Activated CD4-positive, alpha-beta memory T cell treated with anti-CD3 and anti-CD28 coated beads for 36 hours (primary cell): Measurements from ENCODE around the gene MICALL1. TPM values are rescaled to one million over a fixed set of nuclear protein-coding genes. Genes with fewer than 3 reads are reported as not detected.
"Not testable (repeated sequence)": the region's sequence is repeated elsewhere in the genome, so short reads cannot be mapped to it uniquely, and the experiment has no call there.

Experiments
- CTCF ChIA-PET: fragments of 350-600 bp; sonication (Branson Sonifier 250); formaldehyde crosslinking; loops from one replicate; lab custom pipeline; 2021; ENCODE audit warnings: antibody characterized with exemption, inconsistent platforms; lab: Charles Lee
- POLR2A ChIA-PET: fragments of 350-600 bp; sonication (Branson Sonifier 250); formaldehyde crosslinking; loops from one replicate; lab custom pipeline; 2021; ENCODE audit warnings: antibody characterized with exemption; lab: Charles Lee
- DNase-seq: peaks from one replicate; pipeline ENCODE4 v3.0.0-alpha.2; 2020
- H3K27ac Mint-ChIP-seq: one replicate; pipeline ENCODE4 v1.8.0; 2021; ENCODE audit warnings: mixed read lengths
- H3K27me3 Mint-ChIP-seq: one replicate; pipeline ENCODE4 v1.8.0; 2021; ENCODE audit warnings: mixed read lengths
- H3K36me3 Mint-ChIP-seq: one replicate; pipeline ENCODE4 v1.8.0; 2021; ENCODE audit warnings: mixed read lengths
- H3K4me1 Mint-ChIP-seq: one replicate; pipeline ENCODE4 v1.8.0; 2021; ENCODE audit warnings: low read depth, mixed read lengths
- H3K4me3 Mint-ChIP-seq: one replicate; pipeline ENCODE4 v1.8.0; 2021; ENCODE audit warnings: mild to moderate bottlenecking, mixed read lengths
- H3K9me3 Mint-ChIP-seq: one replicate; pipeline ENCODE4 v1.8.0; 2021; ENCODE audit warnings: mixed read lengths
- intact Hi-C: fragments of 100-400 bp; cut with micrococcal nuclease; formaldehyde crosslinking; loops from one replicate; pipeline ENCODE4 v1.15.1; 2023
- total RNA-seq, 2 experiments: library from RNA; stranded (reverse); gene quantifications; one replicate each; pipeline ENCODE4 v1.2.3, GENCODE V29; 2021

MICALL1 gene
- total RNA-seq, 2 experiments from 2014 or later = 18.4 to 19.1 TPM

DNA sequence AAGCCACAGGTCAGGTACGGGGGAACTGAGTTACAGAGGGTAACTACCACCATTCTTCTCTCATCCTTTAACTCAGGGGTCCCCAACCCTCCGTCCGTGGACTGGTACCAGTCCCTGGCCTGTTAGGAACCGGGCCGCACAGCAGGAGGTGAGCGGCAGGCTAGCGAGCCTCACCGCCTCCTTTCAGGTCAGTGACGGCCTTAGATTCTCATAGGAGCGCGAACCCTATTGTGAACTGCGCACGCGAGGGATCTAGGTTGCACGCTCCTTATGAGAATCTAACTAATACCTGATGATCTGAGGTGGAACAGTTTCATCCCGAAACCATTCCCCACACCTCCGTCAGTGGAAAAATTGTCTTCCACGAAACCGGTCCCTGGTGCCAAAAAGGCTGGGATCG lies 46.5 kb downstream of the MICALL1 start:
- H3K27ac Mint-ChIP-seq, H3K27me3 Mint-ChIP-seq, H3K9me3 Mint-ChIP-seq, CTCF ChIA-PET, DNase-seq: not testable (repeated sequence)
- intact Hi-C loops = loop anchor here (5.0 kb wide), 2 partner anchors 55 to 145 kb away; partner anchors contain the start of gene GCAT
- POLR2A ChIA-PET = interaction anchor here (0.6 kb wide), 1 partner anchor 66 kb away, joined by 6 read pairs; no protein-coding TSS in a partner anchor
- H3K4me1 Mint-ChIP-seq = peaks cover 31% of the 10 kb centered on the region
- H3K36me3 Mint-ChIP-seq = peaks cover 10% of the 10 kb centered on the region
- H3K4me3 Mint-ChIP-seq = peak overlapping the region; percentile 99

DNA sequence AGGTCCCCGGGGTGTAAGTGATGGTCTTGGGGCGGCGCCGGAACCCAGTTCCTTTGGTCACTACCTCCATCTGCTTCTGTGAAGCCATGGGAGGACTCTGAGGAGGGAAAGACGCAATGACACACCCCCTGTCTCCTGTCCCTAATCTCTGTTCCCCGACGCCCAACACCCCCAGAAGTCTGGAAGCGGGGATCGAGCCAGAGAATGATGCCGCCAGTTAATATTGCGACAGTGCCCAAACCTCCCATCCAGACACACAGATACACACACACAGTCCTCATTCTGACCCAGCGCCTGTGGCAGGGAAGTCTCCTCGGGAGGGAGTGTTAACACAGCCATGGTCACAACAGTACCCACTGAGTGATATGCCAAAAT lies 47.0 kb downstream of the MICALL1 start:
- Mint-ChIP-seq H3K36me3 (peaks cover 13% of the 10 kb centered on the region), H3K9me3 (no peaks in the 10 kb centered on the region), H3K27ac (no peak overlapping the region), H3K4me3 (peak overlapping the region; percentile 99), H3K27me3 (peaks cover 9% of the 10 kb centered on the region), H3K4me1 (peaks cover 34% of the 10 kb centered on the region)
- DNase-seq = no peak
- intact Hi-C loops = loop anchor here (5.0 kb wide), 2 partner anchors 56 to 146 kb away; partner anchors contain the start of gene GCAT
- ChIA-PET POLR2A (interaction anchor here (0.6 to 1.8 kb wide), 5 partner anchors 9 to 135 kb away, joined by 3 to 8 read pairs (median 3); partner anchors contain the start of genes ANKRD54 and MICALL1), CTCF (interaction anchor here (0.6 to 3.2 kb wide), 6 partner anchors 10 to 135 kb away, joined by 3 to 29 read pairs (median 6); no protein-coding TSS in a partner anchor)

DNA sequence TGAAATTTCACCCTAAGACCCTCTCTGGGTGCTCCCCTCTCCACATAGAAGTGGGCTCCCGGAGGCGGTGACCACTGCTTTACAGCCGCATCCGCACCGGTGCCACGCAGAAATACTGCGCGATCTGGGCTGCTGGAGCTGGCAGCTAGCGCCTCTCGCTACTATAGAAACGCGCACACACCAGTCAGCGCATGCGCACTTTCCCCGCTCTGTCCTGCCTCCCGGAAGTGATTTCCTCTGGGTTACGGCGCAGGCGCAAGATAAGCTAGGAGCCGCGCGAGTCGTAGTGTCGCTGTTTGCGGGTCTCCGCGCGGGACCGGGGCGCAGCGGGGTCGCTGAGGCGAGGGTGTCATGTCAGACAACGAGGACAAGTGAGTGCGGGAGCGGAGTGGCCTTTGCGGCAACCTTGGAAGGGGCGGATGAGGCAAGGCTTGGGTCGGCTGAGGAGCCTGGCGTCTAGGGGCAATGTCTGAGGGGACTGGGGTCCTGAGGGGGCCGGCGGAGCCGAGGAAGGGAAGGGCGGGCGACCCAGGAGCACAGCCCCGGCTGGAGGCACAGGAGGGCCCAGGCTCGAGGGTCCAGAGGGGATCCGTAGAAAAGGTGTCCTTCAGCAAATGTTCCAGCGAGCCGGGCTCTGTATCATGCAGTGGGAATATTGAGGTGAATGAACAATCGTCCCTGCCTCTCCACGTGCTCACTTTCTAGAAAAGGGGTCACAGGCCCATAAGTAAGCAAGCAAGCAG lies 47.5 kb downstream of the MICALL1 start, which contains the start of the genes C22orf23 and POLR2F:
Gene C22orf23, minus strand, starts transcription at position 165 of the 743 bp plus-strand sequence. CDS start 452 bp downstream, outside the sequence.
Gene POLR2F, plus strand, starts transcription at position 263 of the 743 bp plus-strand sequence. Its CDS starts 89 bp downstream, at position 352.
- Mint-ChIP-seq H3K9me3 (no peaks in the 10 kb centered on the region), H3K27ac (peak within 1 kb of the TSS; percentile 79), H3K4me3 (peak within 1 kb of the TSS; percentile 99), H3K4me1 (peaks cover 34% of the 10 kb centered on the region), H3K27me3 (peaks cover 9% of the 10 kb centered on the region), H3K36me3 (peaks cover 16% of the 10 kb centered on the region)
- CTCF ChIA-PET = interaction anchor here (0.6 to 3.2 kb wide), 7 partner anchors 10 to 135 kb away, joined by 3 to 29 read pairs (median 4); no protein-coding TSS in a partner anchor
- POLR2A ChIA-PET = interaction anchor here (0.6 to 1.8 kb wide), 5 partner anchors 10 to 135 kb away, joined by 3 to 8 read pairs (median 3); partner anchors contain the start of genes ANKRD54 and MICALL1
- peak; percentile 98 for DNase-seq
- intact Hi-C loops = loop anchor here (5.0 kb wide), 2 partner anchors 56 to 146 kb away; partner anchors contain the start of gene GCAT

DNA sequence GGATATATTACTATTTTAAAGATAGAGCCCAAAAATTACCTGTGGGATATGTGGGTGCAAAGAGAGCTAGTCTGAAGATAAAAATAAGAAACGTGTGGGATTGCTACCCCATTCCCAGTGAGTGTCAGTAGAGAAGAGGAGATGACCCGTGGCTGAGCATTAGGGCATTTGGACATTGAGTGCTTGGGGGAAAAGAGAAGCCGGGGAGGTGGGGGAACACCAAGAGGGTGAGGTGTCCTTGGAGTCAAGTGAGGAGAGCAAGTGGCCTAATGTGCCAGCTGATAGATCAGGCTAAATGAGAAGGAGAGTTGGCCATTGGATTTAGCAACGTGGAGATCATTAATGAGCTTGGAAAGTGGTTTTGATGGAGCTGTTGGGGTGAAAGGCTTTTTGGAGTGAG lies 48.6 kb downstream of the MICALL1 start:
- Mint-ChIP-seq H3K9me3 (no peaks in the 10 kb centered on the region), H3K4me3 (peak overlapping the region; percentile 99), H3K36me3 (peaks cover 26% of the 10 kb centered on the region), H3K27ac (no peak overlapping the region), H3K4me1 (peaks cover 34% of the 10 kb centered on the region), H3K27me3 (peaks cover 9% of the 10 kb centered on the region)
- no peak for DNase-seq
- intact Hi-C loops = loop anchor here (5.0 kb wide), 2 partner anchors 57 to 147 kb away; partner anchors contain the start of gene GCAT
- ChIA-PET CTCF (interaction anchor here (0.9 to 3.2 kb wide), 4 partner anchors 11 to 137 kb away, joined by 3 to 29 read pairs (median 8); no protein-coding TSS in a partner anchor), POLR2A (interaction anchor here (0.5 to 1.8 kb wide), 4 partner anchors 11 to 110 kb away, joined by 3 to 8 read pairs (median 4); partner anchors contain the start of gene ANKRD54)

DNA sequence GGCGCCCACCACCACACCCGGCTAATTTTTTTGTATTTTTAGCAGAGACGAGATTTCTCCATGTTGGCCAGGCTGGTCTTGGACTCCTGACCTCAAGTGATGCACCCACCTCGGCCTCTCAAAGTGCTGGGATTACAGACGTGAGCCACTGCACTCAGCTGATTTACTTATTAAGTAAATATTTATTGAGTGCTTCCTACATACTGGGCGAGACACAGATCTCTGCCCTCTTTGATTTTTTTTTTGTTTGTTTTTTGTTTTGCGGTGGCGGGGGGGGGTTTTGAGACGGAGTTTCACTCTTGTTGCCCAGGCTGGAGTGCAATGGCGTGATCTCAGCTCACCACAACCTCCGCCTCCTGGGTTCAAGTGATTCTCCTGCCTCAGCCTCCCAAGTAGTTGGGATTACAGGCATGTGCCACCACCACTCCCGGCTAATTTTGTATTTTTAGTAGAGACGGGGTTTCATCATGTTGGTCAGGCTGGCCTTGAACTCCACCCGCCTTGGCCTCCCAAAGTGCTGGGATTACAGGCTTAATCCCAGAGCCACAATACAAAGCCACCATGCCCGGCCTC lies 49.8 kb downstream of the MICALL1 start:
- POLR2A ChIA-PET, H3K27ac Mint-ChIP-seq, intact Hi-C loops, DNase-seq, H3K9me3 Mint-ChIP-seq, H3K4me3 Mint-ChIP-seq, H3K27me3 Mint-ChIP-seq: not testable (repeated sequence)
- peaks cover 29% of the 10 kb centered on the region for H3K36me3 Mint-ChIP-seq
- peaks cover 34% of the 10 kb centered on the region for H3K4me1 Mint-ChIP-seq
- CTCF ChIA-PET = interaction anchor here (0.6 to 3.2 kb wide), 2 partner anchors 10 to 216 kb away, joined by 3 to 29 read pairs; no protein-coding TSS in a partner anchor

DNA sequence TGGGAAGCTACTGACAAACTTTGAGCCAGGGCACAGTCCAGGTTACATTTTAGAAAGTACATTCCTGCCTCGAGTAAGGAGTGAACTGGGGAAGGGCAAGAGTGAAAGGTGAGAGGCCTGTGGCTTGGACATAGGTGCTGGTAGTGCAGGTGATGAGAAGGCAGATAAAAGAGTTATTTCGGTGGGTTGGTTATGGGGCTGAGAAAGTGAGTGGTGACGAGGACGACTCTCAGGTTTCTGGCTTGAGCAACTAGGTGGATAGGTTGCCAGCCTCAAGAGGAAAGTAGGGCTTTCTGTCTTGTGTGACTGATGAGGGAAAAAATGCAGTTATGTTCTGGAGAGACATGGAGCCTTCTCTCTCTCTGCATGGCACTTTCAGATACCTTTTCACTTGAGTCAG lies 51.1 kb downstream of the MICALL1 start:
- H3K36me3 Mint-ChIP-seq = peaks cover 36% of the 10 kb centered on the region

DNA sequence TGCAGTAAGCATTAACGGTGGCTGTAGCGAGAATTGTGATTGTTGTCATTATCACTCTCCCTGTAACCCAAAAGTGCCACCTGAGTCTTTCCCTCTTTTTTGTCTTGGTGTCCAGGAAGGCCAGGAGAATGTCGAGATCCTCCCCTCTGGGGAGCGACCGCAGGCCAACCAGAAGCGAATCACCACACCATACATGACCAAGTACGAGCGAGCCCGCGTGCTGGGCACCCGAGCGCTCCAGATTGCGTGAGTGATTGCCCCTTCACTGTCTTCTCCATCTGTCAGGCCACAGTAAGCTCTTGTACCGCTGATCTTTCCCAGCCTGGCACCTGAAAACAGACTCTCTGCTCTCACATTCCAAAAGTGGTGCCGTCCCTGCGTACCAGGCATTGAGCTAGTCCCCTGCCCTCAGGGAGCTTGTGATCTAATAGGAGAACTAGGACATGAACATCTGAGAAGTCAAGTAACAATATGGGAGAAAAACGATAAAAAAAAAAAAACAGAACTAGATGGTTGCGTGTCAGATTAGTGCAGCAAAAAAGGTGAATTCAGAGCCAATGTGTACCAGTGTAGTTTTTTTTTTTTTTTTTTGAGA lies 53.2 kb downstream of the MICALL1 start:
- ChIA-PET CTCF (interaction anchor here (1.2 kb wide), 1 partner anchor 96 kb away, joined by 7 read pairs; no protein-coding TSS in a partner anchor), POLR2A (interaction anchor here (0.9 kb wide), 1 partner anchor 53 kb away, joined by 3 read pairs; the partner anchor contains the start of gene MICALL1)
- Mint-ChIP-seq H3K4me1 (peaks cover 22% of the 10 kb centered on the region), H3K9me3 (no peaks in the 10 kb centered on the region), H3K36me3 (peaks cover 41% of the 10 kb centered on the region), H3K4me3 (no peak overlapping the region), H3K27me3 (no peaks in the 10 kb centered on the region), H3K27ac (no peak overlapping the region)
- intact Hi-C loops = no loop called here
- DNase-seq = no peak

More for the DNA sequence above, 51.1 kb downstream of the MICALL1 start:
- CTCF ChIA-PET = interaction anchor here (0.8 kb wide), 1 partner anchor 8 kb away, joined by 3 read pairs; no protein-coding TSS in a partner anchor
- intact Hi-C loops = no loop called here
- DNase-seq = no peak
- POLR2A ChIA-PET = no interaction called here
- Mint-ChIP-seq H3K27ac (no peak overlapping the region), H3K4me1 (peaks cover 34% of the 10 kb centered on the region), H3K27me3 (peaks cover 7% of the 10 kb centered on the region), H3K4me3 (no peak overlapping the region), H3K9me3 (no peaks in the 10 kb centered on the region)

DNA sequence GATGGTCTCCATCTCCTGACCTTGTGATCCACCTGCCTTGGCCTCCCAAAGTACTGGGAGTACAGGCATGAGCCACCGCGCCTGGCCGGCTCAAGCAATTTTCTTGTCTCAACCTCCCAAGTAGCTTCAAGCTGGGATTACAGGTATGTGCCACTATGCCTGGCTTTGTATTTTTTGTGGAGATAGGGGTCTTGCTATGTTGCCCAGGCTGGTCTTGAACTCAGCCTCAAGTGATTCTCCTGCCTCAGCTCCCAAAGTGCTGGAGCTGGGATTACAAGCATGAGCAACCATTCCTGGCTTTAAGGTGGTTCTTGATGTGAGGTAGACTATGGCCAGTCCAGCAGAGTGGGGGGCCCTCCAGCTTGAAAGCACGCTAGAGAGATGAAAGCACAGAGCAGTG lies 55.0 kb downstream of the MICALL1 start:
- Mint-ChIP-seq H3K27me3 (no peaks in the 10 kb centered on the region), H3K4me1 (peaks cover 14% of the 10 kb centered on the region), H3K4me3 (no peak overlapping the region), H3K27ac (no peak overlapping the region), H3K9me3 (no peaks in the 10 kb centered on the region), H3K36me3 (peaks cover 48% of the 10 kb centered on the region)
- intact Hi-C loops = no loop called here
- ChIA-PET POLR2A (interaction anchor here (0.6 kb wide), 1 partner anchor 36 kb away, joined by 3 read pairs; no protein-coding TSS in a partner anchor), CTCF (interaction anchor here (1.1 kb wide), 1 partner anchor 104 kb away, joined by 3 read pairs; no protein-coding TSS in a partner anchor)
- DNase-seq = no peak

DNA sequence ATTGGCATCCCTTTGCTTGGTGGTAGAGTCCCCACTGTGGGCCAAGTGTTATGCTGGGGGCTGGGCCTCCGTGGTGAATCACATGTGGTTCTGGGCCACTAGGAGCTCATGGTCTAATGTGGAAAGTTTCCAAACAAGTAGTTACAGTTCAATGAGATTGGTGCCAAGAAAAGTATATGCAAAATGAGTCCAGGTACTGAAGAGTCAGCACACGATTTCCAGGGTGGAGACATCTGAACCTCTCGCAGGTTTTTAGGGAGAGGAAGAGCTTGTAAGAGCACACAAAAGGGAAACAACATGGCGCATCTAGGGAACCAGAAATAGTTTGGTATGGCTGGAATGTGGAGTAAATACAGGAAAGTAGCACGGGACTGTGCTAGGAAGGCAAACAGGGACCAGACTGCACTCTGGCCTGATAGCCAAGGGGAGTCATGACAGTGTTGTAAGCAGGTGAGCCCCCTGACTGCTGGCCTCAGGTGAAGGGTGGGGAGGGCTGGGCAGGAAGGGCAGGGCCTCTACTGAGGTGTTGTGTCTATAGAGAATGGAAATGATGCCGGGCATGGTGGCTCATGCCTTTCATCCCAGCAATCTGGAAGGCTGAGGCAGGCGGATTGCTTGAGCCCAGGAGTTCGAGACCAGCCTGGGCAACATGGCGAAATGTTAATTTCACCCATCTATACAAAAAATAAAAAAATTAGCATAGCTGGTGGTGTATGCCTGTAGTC lies 60.0 kb downstream of the MICALL1 start:
- Mint-ChIP-seq H3K4me3 (no peak overlapping the region), H3K4me1 (no peaks in the 10 kb centered on the region), H3K9me3 (no peaks in the 10 kb centered on the region), H3K36me3 (peaks cover 34% of the 10 kb centered on the region), H3K27me3 (no peaks in the 10 kb centered on the region), H3K27ac (no peak overlapping the region)
- no peak for DNase-seq
- ChIA-PET CTCF (interaction anchor here (0.6 to 4.0 kb wide), 23 partner anchors 9 to 150 kb away, joined by 3 to 29 read pairs (median 3); partner anchors contain the start of genes C22orf23, MICALL1, PICK1 and POLR2F), POLR2A (no interaction called here)
- intact Hi-C loops = loop anchor here (1.0 kb wide), 1 partner anchor 149 kb away; no protein-coding TSS in a partner anchor

DNA sequence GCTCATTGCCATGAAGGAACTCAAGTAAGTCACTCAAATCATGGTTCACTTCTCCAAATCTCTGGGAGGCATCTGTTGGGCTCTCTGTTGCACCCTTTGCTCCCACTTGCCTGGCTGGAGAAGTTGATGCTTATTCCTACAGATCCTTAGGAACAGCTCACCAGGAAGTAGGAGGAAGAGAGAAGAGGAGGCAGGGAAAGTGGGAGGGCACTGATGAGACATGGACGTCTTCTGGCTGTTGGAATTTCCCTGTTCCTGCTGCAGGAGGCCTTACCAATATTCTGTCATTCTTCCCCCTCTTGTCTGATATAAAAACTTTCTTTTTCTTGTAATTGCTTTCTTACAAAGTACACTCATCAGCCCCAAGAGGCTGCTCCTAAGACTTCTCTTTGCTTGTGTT lies 61.0 kb downstream of the MICALL1 start:
- H3K27ac Mint-ChIP-seq = no peak overlapping the region
- DNase-seq = no peak
- ChIA-PET POLR2A (no interaction called here), CTCF (interaction anchor here (0.7 to 4.0 kb wide), 4 partner anchors 13 to 150 kb away, joined by 3 to 29 read pairs (median 4); partner anchors contain the start of genes C22orf23 and POLR2F)
- intact Hi-C loops = no loop called here
- H3K27me3 Mint-ChIP-seq = no peaks in the 10 kb centered on the region
- no peaks in the 10 kb centered on the region for H3K4me1 Mint-ChIP-seq
- no peak overlapping the region for H3K4me3 Mint-ChIP-seq
- no peaks in the 10 kb centered on the region for H3K9me3 Mint-ChIP-seq
- H3K36me3 Mint-ChIP-seq = peaks cover 29% of the 10 kb centered on the region
